Tibial nerve (tissue), 4 donors: Measurements from ENCODE around the gene COL3A1. TPM values are rescaled to one million over a fixed set of nuclear protein-coding genes. Genes with fewer than 3 reads are reported as not detected.

Source experiments
- DNase-seq, 2 donors: peaks; one replicate each; pipeline ENCODE4 v3.0.0-alpha.2; 2019; ENCODE audit warnings: low spot score in 2 of 2
- H3K27ac ChIP-seq, 4 donors: fragments of 200-600 bp; sonication (generic) in 3 of 4; one replicate each; pipeline ENCODE4 v1.5.1; 2017 to 2019; ENCODE audit warnings: mild to moderate bottlenecking in 1 of 4
- H3K27me3 ChIP-seq, 2 donors: fragments of 200-600 bp; sonication (generic) in 1 of 2; one replicate each; pipeline versions ENCODE4 v1.5.1 to v1.6.0; 2017 to 2019
- H3K36me3 ChIP-seq, 3 donors: fragments of 200-600 bp; sonication (generic); one replicate each; pipeline ENCODE4 v1.5.1; 2018 to 2019
- H3K4me1 ChIP-seq, 4 donors: fragments of 200-600 bp; sonication (generic) in 3 of 4; one replicate each; pipeline ENCODE4 v1.5.1; 2017 to 2019
- H3K4me3 ChIP-seq, 4 donors: fragments of 200-600 bp; sonication (generic) in 3 of 4; one replicate each; pipeline ENCODE4 v1.5.1; 2017 to 2019; ENCODE audit warnings: mild to moderate bottlenecking in 1 of 4, moderate library complexity in 1 of 4
- H3K9me3 ChIP-seq, 4 donors: fragments of 200-600 bp; sonication (generic) in 3 of 4; one replicate each; pipeline ENCODE4 v1.5.1; 2017 to 2019
- EP300 ChIP-seq, 2 donors: sonication (generic); formaldehyde crosslinking; IDR thresholded peaks; one replicate each; pipeline ENCODE4 v1.6.1; 2017; ENCODE audit warnings: antibody characterized with exemption in 2 of 2, mild to moderate bottlenecking in 1 of 2
- POLR2A ChIP-seq, 2 donors: fragments of 450-650 bp; IDR thresholded peaks; one replicate each; pipeline ENCODE4 v1.6.1; 2017; ENCODE audit warnings: antibody characterized with exemption in 2 of 2, mild to moderate bottlenecking in 2 of 2, moderate library complexity in 2 of 2
- WGBS, 2 donors: methylation state at CpG; one replicate each; pipeline ENCODE4 v1.1.5; 2018; 5-methylcytosine and 5-hydroxymethylcytosine counted together
- total RNA-seq, 4 donors: library from RNA; depleted of rRNA; stranded (reverse); fragments of >200 nt; gene quantifications; one replicate each; pipeline ENCODE4 v1.1.0, GENCODE V29; 2016
- TF ChIP-seq, protein P1 (sequence below), 5 experiments: fragments of 200-600 bp in 3 of 5; fragments of 450-650 bp in 2 of 5; sonication (generic) in 3 of 5; IDR thresholded peaks; one replicate each; pipeline ENCODE4 v1.5.1; 2016 to 2019; ENCODE audit warnings: antibody characterized with exemption in 5 of 5, mild to moderate bottlenecking in 3 of 5, moderate library complexity in 2 of 5

The COL3A1 gene
- total RNA-seq, 4 donors from 2014 or later = 77.1 to 205 (median 115) TPM

DNA sequence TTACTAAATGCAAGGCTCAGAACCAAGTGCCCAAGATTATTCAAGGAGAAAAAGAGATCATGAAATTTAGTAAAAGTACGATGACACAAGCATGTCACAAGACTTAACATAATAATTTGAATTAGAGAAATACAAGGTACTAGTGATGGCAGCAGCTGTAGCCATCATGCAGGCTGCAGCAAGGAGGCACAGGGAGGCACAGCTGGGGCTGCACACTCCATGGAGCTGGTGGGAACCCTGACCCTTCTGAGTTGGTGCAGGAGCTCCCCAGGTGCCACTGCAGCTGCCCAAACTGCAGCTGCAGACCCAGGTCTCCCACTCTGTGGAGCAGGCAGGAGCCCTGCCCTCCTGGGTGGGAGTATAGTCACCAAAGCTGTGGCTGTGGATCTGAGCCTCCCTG is 46.0 kb downstream of the COL3A1 start:
- Histone ChIP-seq H3K27me3 (no peaks in the 10 kb centered on the region), H3K36me3 (no peaks in the 10 kb centered on the region), H3K4me1 (peaks cover 0 to 16% (median 0%) of the 10 kb centered on the region in 4 donors), H3K27ac (no peak overlapping the region), H3K9me3 (no peaks in the 10 kb centered on the region), H3K4me3 (no peak overlapping the region)
- WGBS, 2 donors = 86 to 94% methylated on average over 1 of the region's 1 CpG
- TF ChIP-seq EP300 (IDR thresholded peaks at IDR 0.05) = no peak
- no peak for DNase-seq

DNA sequence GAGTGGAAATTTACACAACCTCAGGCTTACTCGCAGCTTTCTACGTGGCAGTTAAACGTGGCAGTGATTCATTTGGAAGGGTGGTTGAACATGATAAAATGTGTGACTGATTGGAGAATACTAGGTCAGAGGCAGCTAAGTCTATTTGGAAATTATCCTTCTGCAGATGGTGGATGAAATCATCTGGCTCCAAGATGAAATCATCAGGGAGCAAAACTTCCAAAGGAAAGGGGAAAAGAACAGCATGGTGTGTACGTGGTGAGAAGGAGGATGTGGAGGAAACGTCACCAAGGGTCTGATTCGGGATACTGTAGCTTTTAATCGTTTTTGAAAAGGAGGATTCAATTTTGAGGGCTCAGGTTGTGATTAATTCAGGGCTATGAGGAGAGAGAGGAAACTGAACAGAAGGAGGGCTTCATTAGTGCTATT is 47.9 kb downstream of the COL3A1 start:
- Histone ChIP-seq H3K36me3 (no peaks in the 10 kb centered on the region), H3K4me3 (peak overlapping the region in 1 of 4 donors; percentile 6), H3K27me3 (no peaks in the 10 kb centered on the region), H3K9me3 (no peaks in the 10 kb centered on the region), H3K4me1 (peaks cover 0 to 22% (median 0%) of the 10 kb centered on the region in 4 donors), H3K27ac (peak overlapping the region in 3 of 4 donors; percentile 34 to 75 (median 65))
- TF ChIP-seq POLR2A (IDR thresholded peaks at IDR 0.05) (no peak), EP300 (IDR thresholded peaks at IDR 0.05) (peak in 1 of 2 donors; percentile 45)
- TF ChIP-seq, protein P1, sequence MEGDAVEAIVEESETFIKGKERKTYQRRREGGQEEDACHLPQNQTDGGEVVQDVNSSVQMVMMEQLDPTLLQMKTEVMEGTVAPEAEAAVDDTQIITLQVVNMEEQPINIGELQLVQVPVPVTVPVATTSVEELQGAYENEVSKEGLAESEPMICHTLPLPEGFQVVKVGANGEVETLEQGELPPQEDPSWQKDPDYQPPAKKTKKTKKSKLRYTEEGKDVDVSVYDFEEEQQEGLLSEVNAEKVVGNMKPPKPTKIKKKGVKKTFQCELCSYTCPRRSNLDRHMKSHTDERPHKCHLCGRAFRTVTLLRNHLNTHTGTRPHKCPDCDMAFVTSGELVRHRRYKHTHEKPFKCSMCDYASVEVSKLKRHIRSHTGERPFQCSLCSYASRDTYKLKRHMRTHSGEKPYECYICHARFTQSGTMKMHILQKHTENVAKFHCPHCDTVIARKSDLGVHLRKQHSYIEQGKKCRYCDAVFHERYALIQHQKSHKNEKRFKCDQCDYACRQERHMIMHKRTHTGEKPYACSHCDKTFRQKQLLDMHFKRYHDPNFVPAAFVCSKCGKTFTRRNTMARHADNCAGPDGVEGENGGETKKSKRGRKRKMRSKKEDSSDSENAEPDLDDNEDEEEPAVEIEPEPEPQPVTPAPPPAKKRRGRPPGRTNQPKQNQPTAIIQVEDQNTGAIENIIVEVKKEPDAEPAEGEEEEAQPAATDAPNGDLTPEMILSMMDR (IDR thresholded peaks at IDR 0.05) = no peak
- peak in 1 of 2 donors; percentile 47 for DNase-seq
- 47% methylated on average over 7 of the region's 7 CpGs for WGBS, 2 donors

DNA sequence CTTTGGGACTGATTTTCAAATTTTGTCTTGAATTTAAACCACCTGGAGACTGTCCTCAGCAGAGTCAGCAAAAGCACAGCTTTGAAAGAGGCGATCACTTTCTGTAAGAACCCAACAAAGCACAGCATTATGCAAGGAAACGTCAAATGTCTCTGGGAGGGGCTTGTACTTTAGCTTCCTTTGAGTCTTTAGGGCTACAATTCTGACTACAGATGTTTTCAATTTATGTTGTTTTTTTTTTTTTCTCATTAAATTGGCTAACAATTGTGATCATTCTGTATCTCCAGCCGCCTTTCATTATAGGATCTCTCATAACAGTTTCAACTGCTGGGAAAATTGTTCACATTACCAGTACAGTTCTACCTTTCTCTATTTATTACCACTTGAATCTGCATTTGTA is 48.3 kb downstream of the COL3A1 start:
- H3K27me3 ChIP-seq = no peaks in the 10 kb centered on the region
- H3K9me3 ChIP-seq = no peaks in the 10 kb centered on the region
- peak overlapping the region in 2 of 4 donors; percentile 65 to 75 for H3K27ac ChIP-seq
- no peaks in the 10 kb centered on the region for H3K36me3 ChIP-seq
- peaks cover 0 to 22% (median 0%) of the 10 kb centered on the region in 4 donors for H3K4me1 ChIP-seq
- peak in 1 of 2 donors; percentile 34 for DNase-seq
- no peak for TF ChIP-seq EP300 (IDR thresholded peaks at IDR 0.05)
- TF ChIP-seq POLR2A (IDR thresholded peaks at IDR 0.05) = no peak
- TF ChIP-seq, protein P1 (IDR thresholded peaks at IDR 0.05) = no peak
- WGBS, 2 donors = 21 to 29% methylated on average over 3 of the region's 3 CpGs
- peak overlapping the region in 1 of 4 donors; percentile 6 for H3K4me3 ChIP-seq

DNA sequence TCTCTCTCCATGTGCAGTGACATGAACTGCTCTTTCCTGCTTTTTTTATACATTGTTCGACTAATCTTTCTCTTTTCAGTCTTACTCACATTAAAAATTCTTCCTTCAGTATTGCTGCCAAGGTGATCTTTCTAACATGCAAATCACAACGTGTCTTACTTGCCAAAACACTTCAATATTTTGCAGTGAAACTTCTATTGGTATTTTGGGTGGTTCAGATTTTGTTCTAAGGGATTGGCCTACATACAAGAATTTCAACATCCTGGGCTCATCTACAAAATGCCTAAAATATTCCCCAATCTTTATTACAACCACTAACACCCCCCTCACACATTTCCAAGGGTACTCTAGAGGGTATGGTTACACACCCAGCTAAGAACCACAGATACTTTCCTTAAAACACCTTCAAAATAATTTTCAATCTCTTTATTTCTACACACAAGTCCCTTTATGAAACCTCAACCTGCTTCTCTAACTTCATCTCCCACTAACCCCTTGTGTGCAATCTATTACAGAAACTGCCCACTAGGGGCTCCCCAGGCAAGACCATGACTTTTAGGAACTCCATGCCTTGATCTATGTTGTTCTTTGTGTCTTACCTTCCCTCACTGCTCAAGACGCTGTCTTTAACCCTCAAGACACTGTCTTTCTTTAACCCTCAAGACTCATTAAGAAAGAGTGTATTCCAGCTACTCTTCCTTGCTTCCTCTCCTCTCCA is 50.9 kb downstream of the COL3A1 start:
- Histone ChIP-seq H3K4me3 (no peak overlapping the region), H3K27ac (peak overlapping the region in 3 of 4 donors; percentile 8 to 49 (median 19)), H3K36me3 (no peaks in the 10 kb centered on the region), H3K27me3 (no peaks in the 10 kb centered on the region), H3K4me1 (peaks cover 0 to 22% (median 0%) of the 10 kb centered on the region in 4 donors), H3K9me3 (no peaks in the 10 kb centered on the region)
- TF ChIP-seq, protein P1 (IDR thresholded peaks at IDR 0.05) = peak in 1 of 5 experiments; percentile 39
- TF ChIP-seq EP300 (IDR thresholded peaks at IDR 0.05) = no peak
- no peak for DNase-seq
- 43% methylated on average over 3 of the region's 3 CpGs for WGBS, 2 donors

DNA sequence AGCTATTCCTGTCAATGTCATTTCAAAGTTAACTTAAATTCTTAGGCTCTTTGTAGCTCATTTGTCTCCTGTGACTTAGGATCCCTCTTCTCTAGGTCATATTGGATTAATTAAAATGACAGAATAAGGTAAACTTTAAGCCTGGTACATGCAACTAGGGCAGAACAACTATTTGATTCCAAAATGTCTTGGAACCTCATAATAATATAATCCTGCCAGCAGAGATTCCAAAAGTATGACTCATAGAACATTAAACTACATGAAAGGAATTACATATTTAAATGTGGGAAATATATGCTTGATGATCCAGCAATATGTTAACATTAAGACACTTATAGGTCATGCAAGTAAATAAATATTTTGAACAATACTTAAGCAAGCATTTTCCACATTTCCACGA is 63.3 kb downstream of the COL3A1 start:
- no peak for DNase-seq
- TF ChIP-seq, protein P1 (IDR thresholded peaks at IDR 0.05) = no peak
- no peak for TF ChIP-seq POLR2A (IDR thresholded peaks at IDR 0.05)
- TF ChIP-seq EP300 (IDR thresholded peaks at IDR 0.05) = no peak
- no peaks in the 10 kb centered on the region for H3K27me3 ChIP-seq
- H3K27ac ChIP-seq = no peak overlapping the region
- no peak overlapping the region for H3K4me3 ChIP-seq
- H3K4me1 ChIP-seq = no peaks in the 10 kb centered on the region
- no peaks in the 10 kb centered on the region for H3K9me3 ChIP-seq
- peaks cover 0 to 77% (median 0%) of the 10 kb centered on the region in 3 donors for H3K36me3 ChIP-seq
- WGBS, 2 donors = 71 to 75% methylated on average over 1 of the region's 1 CpG
